ENCODE measurements around the gene FBL. TPM values are rescaled to one million over a fixed set of nuclear protein-coding genes. Genes with fewer than 3 reads are reported as not detected.
A peak's percentile ranks its signal among the peaks of the same experiment; 100 is the strongest.

The FBL gene
- total RNA-seq, 2 donors from 2014 or later = 482 to 499 TPM

- H3K4me1 Mint-ChIP-seq (ENCODE audit: low read depth) = peaks cover 49% of the 10 kb centered on the region
- peaks cover 3 to 5% of the 10 kb centered on the region in 2 donors for H3K36me3 Mint-ChIP-seq (ENCODE audit: insufficient read depth in 2 of 2)
- DNase-seq = no peak
- no peaks in the 10 kb centered on the region for H3K9me3 Mint-ChIP-seq
- H3K4me3 Mint-ChIP-seq = peak overlapping the region; percentile 79 to 94
- peak in 1 of 2 donors; percentile 6 for ATAC-seq (replicated peaks in 1 of 2)
- peak overlapping the region; percentile 100 for H3K27ac Mint-ChIP-seq
- no peaks in the 10 kb centered on the region for H3K27me3 Mint-ChIP-seq (ENCODE audit: low read depth)
Observed at GRCh38 chr19:39845584-39845932, 621 bp downstream of the FBL start.

GRCh38 chr19:39845172-39845571, 1.0 kb downstream of the FBL start:
- H3K4me1 Mint-ChIP-seq (ENCODE audit: low read depth) = peaks cover 49% of the 10 kb centered on the region
- DNase-seq (no peak), ATAC-seq (replicated peaks in 1 of 2) (no peak)
- H3K36me3 Mint-ChIP-seq (ENCODE audit: insufficient read depth in 2 of 2) = peaks cover 3 to 5% of the 10 kb centered on the region in 2 donors
- H3K27me3 Mint-ChIP-seq (ENCODE audit: low read depth) = no peaks in the 10 kb centered on the region
- H3K27ac Mint-ChIP-seq = peak overlapping the region; percentile 100
- peak overlapping the region; percentile 79 to 94 for H3K4me3 Mint-ChIP-seq
- no peaks in the 10 kb centered on the region for H3K9me3 Mint-ChIP-seq

- H3K36me3 Mint-ChIP-seq (ENCODE audit: insufficient read depth in 2 of 2) = peaks cover 5 to 9% of the 10 kb centered on the region in 2 donors
- H3K4me3 Mint-ChIP-seq = peak overlapping the region; percentile 79 to 94
- no peaks in the 10 kb centered on the region for H3K27me3 Mint-ChIP-seq (ENCODE audit: low read depth)
- no peak for ATAC-seq (replicated peaks in 1 of 2)
- no peaks in the 10 kb centered on the region for H3K9me3 Mint-ChIP-seq
- H3K27ac Mint-ChIP-seq = peak overlapping the region; percentile 100
- peaks cover 49% of the 10 kb centered on the region for H3K4me1 Mint-ChIP-seq (ENCODE audit: low read depth)
- peak; percentile 24 to 39 for DNase-seq
Observed at GRCh38 chr19:39843919-39844793, 2.0 kb downstream of the FBL start.

GRCh38 chr19:39842693-39843435, 3.3 kb downstream of the FBL start:
- ATAC-seq (replicated peaks in 1 of 2) (no peak), DNase-seq (no peak)
- peak overlapping the region; percentile 58 for H3K4me3 Mint-ChIP-seq
- H3K9me3 Mint-ChIP-seq = no peaks in the 10 kb centered on the region
- peaks cover 49% of the 10 kb centered on the region for H3K4me1 Mint-ChIP-seq (ENCODE audit: low read depth)
- peaks cover 7 to 10% of the 10 kb centered on the region in 2 donors for H3K36me3 Mint-ChIP-seq (ENCODE audit: insufficient read depth in 2 of 2)
- no peaks in the 10 kb centered on the region for H3K27me3 Mint-ChIP-seq (ENCODE audit: low read depth)
- H3K27ac Mint-ChIP-seq = peak overlapping the region; percentile 45

- no peaks in the 10 kb centered on the region for H3K9me3 Mint-ChIP-seq
- H3K4me3 Mint-ChIP-seq = no peak overlapping the region
- H3K4me1 Mint-ChIP-seq (ENCODE audit: low read depth) = peaks cover 39% of the 10 kb centered on the region
- H3K27me3 Mint-ChIP-seq (ENCODE audit: low read depth) = no peaks in the 10 kb centered on the region
- peak overlapping the region; percentile 58 for H3K27ac Mint-ChIP-seq
- peaks cover 12 to 21% of the 10 kb centered on the region in 2 donors for H3K36me3 Mint-ChIP-seq (ENCODE audit: insufficient read depth in 2 of 2)
- ATAC-seq (replicated peaks in 1 of 2) = no peak
- DNase-seq = no peak
Observed at GRCh38 chr19:39841041-39841440, 5.1 kb downstream of the FBL start.

- Mint-ChIP-seq H3K4me1 (ENCODE audit: low read depth) (peaks cover 39% of the 10 kb centered on the region), H3K27me3 (ENCODE audit: low read depth) (no peaks in the 10 kb centered on the region), H3K4me3 (no peak overlapping the region), H3K27ac (no peak overlapping the region), H3K36me3 (ENCODE audit: insufficient read depth in 2 of 2) (peaks cover 9 to 22% of the 10 kb centered on the region in 2 donors), H3K9me3 (no peaks in the 10 kb centered on the region)
- DNase-seq (no peak), ATAC-seq (replicated peaks in 1 of 2) (no peak)
Observed at GRCh38 chr19:39840492-39840891, 5.7 kb downstream of the FBL start.

- no peak for ATAC-seq (replicated peaks in 1 of 2)
- Mint-ChIP-seq H3K27me3 (ENCODE audit: low read depth) (no peaks in the 10 kb centered on the region), H3K27ac (peak overlapping the region; percentile 38), H3K4me3 (no peak overlapping the region), H3K9me3 (no peaks in the 10 kb centered on the region), H3K36me3 (ENCODE audit: insufficient read depth in 2 of 2) (peaks cover 9 to 22% of the 10 kb centered on the region in 2 donors), H3K4me1 (ENCODE audit: low read depth) (peaks cover 37% of the 10 kb centered on the region)
- DNase-seq = no peak
Observed at GRCh38 chr19:39839678-39840327, 6.4 kb downstream of the FBL start.

- DNase-seq (no peak), ATAC-seq (replicated peaks in 1 of 2) (no peak)
- Mint-ChIP-seq H3K27me3 (ENCODE audit: low read depth) (no peaks in the 10 kb centered on the region), H3K27ac (no peak overlapping the region), H3K9me3 (no peaks in the 10 kb centered on the region), H3K4me1 (ENCODE audit: low read depth) (peaks cover 33% of the 10 kb centered on the region), H3K4me3 (no peak overlapping the region), H3K36me3 (ENCODE audit: insufficient read depth in 2 of 2) (peaks cover 11 to 23% of the 10 kb centered on the region in 2 donors)
Observed at GRCh38 chr19:39838569-39838968, 7.6 kb downstream of the FBL start.

GRCh38 chr19:39837978-39838377, 8.2 kb downstream of the FBL start:
- DNase-seq = no peak
- no peaks in the 10 kb centered on the region for H3K9me3 Mint-ChIP-seq
- peak overlapping the region; percentile 27 for H3K27ac Mint-ChIP-seq
- H3K4me1 Mint-ChIP-seq (ENCODE audit: low read depth) = peaks cover 28% of the 10 kb centered on the region
- no peaks in the 10 kb centered on the region for H3K27me3 Mint-ChIP-seq (ENCODE audit: low read depth)
- H3K4me3 Mint-ChIP-seq = no peak overlapping the region
- no peak for ATAC-seq (replicated peaks in 1 of 2)
- H3K36me3 Mint-ChIP-seq (ENCODE audit: insufficient read depth in 2 of 2) = peaks cover 11 to 23% of the 10 kb centered on the region in 2 donors

- H3K9me3 Mint-ChIP-seq = no peaks in the 10 kb centered on the region
Observed at GRCh38 chr19:39834287-39834841, 11.8 kb downstream of the FBL start.

GRCh38 chr19:39833464-39834286, 12.5 kb downstream of the FBL start, which contains the start of gene DYRK1B:
Gene DYRK1B, minus strand, starts transcription at chr19:39834162. Its CDS starts 2,295 bp downstream, at chr19:39831867.
- peak within 1 kb of the TSS; percentile 68 to 78 for H3K4me3 Mint-ChIP-seq
- peaks cover 8 to 19% of the 10 kb centered on the region in 2 donors for H3K36me3 Mint-ChIP-seq (ENCODE audit: insufficient read depth in 2 of 2)
- DNase-seq = peak; percentile 97 to 98
- peaks cover 24% of the 10 kb centered on the region for H3K4me1 Mint-ChIP-seq (ENCODE audit: low read depth)
- no peaks in the 10 kb centered on the region for H3K27me3 Mint-ChIP-seq (ENCODE audit: low read depth)
- H3K27ac Mint-ChIP-seq = peak within 1 kb of the TSS; percentile 86
- peak; percentile 95 to 96 for ATAC-seq (replicated peaks in 1 of 2)
- H3K9me3 Mint-ChIP-seq = no peaks in the 10 kb centered on the region

More at GRCh38 chr19:39834287-39834841, 11.8 kb downstream of the FBL start:
- ATAC-seq (replicated peaks in 1 of 2) (no peak), DNase-seq (no peak)
- Mint-ChIP-seq H3K27ac (peak overlapping the region; percentile 22), H3K4me1 (ENCODE audit: low read depth) (peaks cover 24% of the 10 kb centered on the region), H3K27me3 (ENCODE audit: low read depth) (no peaks in the 10 kb centered on the region), H3K4me3 (peak overlapping the region; percentile 45 to 78), H3K36me3 (ENCODE audit: insufficient read depth in 2 of 2) (peaks cover 10 to 20% of the 10 kb centered on the region in 2 donors)

GRCh38 chr19:39833160-39833463, 13.1 kb downstream of the FBL start:
- Mint-ChIP-seq H3K27me3 (ENCODE audit: low read depth) (no peaks in the 10 kb centered on the region), H3K9me3 (no peaks in the 10 kb centered on the region), H3K27ac (peak overlapping the region; percentile 86), H3K4me3 (peak overlapping the region; percentile 68 to 78), H3K36me3 (ENCODE audit: insufficient read depth in 2 of 2) (peaks cover 8 to 19% of the 10 kb centered on the region in 2 donors), H3K4me1 (ENCODE audit: low read depth) (peaks cover 24% of the 10 kb centered on the region)
- ATAC-seq (replicated peaks in 1 of 2) (no peak), DNase-seq (no peak)

All from activated T-cell treated with anti-CD3 and anti-CD28 coated beads, Interleukin-2, amount 50 U/mL, for 72 hours (primary cell).